22Rv1 (cell line): Measurements from ENCODE around the gene ITGB3.

Source experiments
- CTCF ChIP-seq: fragments of 450-650 bp; IDR thresholded peaks from 2 replicates; pipeline ENCODE4 v1.5.1; 2017; ENCODE audit warnings: mild to moderate bottlenecking
- ZFX ChIP-seq: fragments of 450-650 bp; IDR thresholded peaks from 2 replicates; pipeline ENCODE4 v1.6.1; 2017; ENCODE audit warnings: antibody characterized with exemption, borderline replicate concordance

GRCh38 chr17:47220531-47220999 lies 33.1 kb upstream of the ITGB3 start:
- TF ChIP-seq CTCF (no peak), ZFX (no peak)
